ENCODE results near the gene CADM2. TPM values are rescaled to one million over a fixed set of nuclear protein-coding genes. Genes with fewer than 3 reads are reported as not detected.

Gene CADM2
- total RNA-seq, 1 donor from 2014 or later, result 4.3 TPM

DNA sequence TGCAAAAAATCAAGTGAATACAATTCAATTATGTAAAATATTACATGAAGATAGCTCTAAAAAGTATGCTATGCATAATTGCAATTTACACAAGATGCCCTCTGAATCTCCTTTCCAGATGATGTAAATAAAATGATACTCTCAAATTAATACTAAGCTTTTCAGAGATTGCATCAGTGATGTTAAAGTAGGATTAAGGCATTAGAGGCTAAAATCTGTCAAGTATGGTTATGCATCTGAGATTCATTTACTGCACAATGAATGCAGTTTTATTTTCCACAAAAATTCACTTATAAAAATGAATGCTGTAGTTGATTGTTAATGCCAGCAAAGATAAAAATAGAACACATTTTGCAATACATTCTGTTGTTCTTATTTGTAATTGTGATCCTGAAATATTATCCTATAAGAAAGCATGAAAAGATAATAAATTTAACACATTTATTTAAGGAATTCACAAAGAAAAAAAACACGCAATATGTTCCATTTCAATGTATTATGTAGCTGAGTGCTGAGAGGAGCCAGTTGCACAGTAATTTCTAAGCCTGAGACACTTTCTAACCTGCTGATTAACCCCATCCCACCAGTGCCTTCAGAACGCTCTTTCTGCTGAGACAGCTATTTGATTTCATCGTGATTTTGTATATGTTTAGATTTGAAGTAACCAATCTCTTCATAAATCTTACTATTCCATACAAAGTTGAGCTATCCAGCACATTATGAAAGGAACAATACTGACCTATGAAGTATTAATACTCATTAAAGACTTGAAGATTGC, 224.4 kb downstream of the CADM2 start:
- Histone ChIP-seq H3K4me3 (no peak overlapping the region), H3K36me3 (no peaks in the 10 kb centered on the region)
- TF ChIP-seq, protein P1, sequence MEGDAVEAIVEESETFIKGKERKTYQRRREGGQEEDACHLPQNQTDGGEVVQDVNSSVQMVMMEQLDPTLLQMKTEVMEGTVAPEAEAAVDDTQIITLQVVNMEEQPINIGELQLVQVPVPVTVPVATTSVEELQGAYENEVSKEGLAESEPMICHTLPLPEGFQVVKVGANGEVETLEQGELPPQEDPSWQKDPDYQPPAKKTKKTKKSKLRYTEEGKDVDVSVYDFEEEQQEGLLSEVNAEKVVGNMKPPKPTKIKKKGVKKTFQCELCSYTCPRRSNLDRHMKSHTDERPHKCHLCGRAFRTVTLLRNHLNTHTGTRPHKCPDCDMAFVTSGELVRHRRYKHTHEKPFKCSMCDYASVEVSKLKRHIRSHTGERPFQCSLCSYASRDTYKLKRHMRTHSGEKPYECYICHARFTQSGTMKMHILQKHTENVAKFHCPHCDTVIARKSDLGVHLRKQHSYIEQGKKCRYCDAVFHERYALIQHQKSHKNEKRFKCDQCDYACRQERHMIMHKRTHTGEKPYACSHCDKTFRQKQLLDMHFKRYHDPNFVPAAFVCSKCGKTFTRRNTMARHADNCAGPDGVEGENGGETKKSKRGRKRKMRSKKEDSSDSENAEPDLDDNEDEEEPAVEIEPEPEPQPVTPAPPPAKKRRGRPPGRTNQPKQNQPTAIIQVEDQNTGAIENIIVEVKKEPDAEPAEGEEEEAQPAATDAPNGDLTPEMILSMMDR (IDR thresholded peaks at IDR 0.05; ENCODE audit: borderline replicate concordance), result no peak

DNA sequence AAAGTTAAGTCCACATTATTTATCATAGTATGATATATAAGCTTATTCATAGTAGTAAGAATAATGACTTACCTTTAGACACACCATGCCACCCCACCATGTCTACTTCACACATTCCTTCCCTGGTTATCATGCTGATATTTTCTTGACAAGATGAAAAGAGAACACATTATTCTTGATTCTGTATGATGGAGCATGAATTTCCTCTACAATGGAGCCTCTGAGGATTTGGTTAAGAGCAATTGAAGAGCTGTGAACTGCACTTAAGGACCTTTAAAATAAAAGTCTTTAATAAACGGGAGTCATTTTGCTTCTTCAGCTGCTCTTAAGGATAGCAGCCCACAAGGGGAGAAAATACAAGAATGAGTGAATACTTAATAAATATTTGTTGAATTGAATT, 226.7 kb downstream of the CADM2 start:
- H3K27ac ChIP-seq (replicated peaks), result no peak overlapping the region
- intact Hi-C loops (cut with micrococcal nuclease), result no loop called here
- no peaks in the 10 kb centered on the region for H3K27me3 ChIP-seq (ENCODE audit: low read depth)
- no peak overlapping the region for H3K4me3 ChIP-seq
- TF ChIP-seq, protein P1 (IDR thresholded peaks at IDR 0.05; ENCODE audit: borderline replicate concordance), result no peak
- H3K4me1 ChIP-seq, result no peaks in the 10 kb centered on the region
- H3K36me3 ChIP-seq, result no peaks in the 10 kb centered on the region
- no peak for DNase-seq
- H3K9me3 ChIP-seq (replicated peaks), result no peaks in the 10 kb centered on the region

More for the DNA sequence above, 224.4 kb downstream of the CADM2 start:
- intact Hi-C loops (cut with micrococcal nuclease), result no loop called here
- Histone ChIP-seq H3K9me3 (replicated peaks) (no peaks in the 10 kb centered on the region), H3K4me1 (no peaks in the 10 kb centered on the region), H3K27ac (replicated peaks) (no peak overlapping the region), H3K27me3 (ENCODE audit: low read depth) (no peaks in the 10 kb centered on the region)
- no peak for DNase-seq

DNA sequence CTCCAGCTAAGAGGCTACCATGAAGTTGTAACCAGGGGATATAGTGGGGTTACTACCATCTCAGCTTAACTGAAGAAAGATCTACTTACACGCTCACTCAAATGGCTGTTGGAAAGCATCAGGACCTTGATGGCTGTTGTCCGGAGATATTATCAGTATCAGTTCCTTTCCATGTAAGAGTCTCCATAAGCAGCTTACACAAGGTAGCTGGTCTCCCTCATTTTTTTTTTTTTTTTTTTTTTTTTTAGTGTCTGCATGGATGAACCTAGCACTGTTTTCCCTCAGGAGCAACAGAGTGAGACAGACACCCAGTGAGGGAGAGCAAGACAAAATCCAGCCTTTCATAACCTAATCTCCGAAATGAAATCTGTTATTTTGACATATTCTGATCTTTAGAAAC, 230.9 kb downstream of the CADM2 start:
- no peaks in the 10 kb centered on the region for H3K27me3 ChIP-seq (ENCODE audit: low read depth)

DNA sequence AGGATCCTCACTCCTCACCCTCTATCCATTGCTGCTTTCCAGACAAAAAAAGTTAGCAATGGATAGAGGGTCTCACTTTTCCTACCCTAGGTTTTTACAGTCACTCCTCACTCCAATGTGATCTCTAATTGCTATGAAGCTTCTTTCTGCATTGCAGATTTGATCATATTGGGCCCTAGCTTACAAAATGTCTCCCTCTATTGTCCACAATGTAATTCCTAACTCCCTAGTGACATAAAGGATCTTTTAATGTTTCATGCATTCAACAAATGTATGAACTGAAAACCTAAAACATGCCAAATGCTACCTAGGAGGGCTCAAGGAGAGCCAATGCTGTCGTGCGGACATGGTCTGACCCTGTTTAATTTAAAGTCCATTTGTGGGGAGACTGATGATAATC, 234.8 kb downstream of the CADM2 start:
- Histone ChIP-seq H3K9me3 (replicated peaks) (no peaks in the 10 kb centered on the region), H3K4me1 (no peaks in the 10 kb centered on the region), H3K27me3 (ENCODE audit: low read depth) (no peaks in the 10 kb centered on the region), H3K27ac (replicated peaks) (no peak overlapping the region), H3K36me3 (no peaks in the 10 kb centered on the region), H3K4me3 (no peak overlapping the region)
- TF ChIP-seq, protein P1 (IDR thresholded peaks at IDR 0.05; ENCODE audit: borderline replicate concordance), result no peak
- intact Hi-C loops (cut with micrococcal nuclease), result no loop called here
- DNase-seq, result no peak

More for the DNA sequence above, 230.9 kb downstream of the CADM2 start:
- H3K4me3 ChIP-seq, result no peak overlapping the region
- no peaks in the 10 kb centered on the region for H3K9me3 ChIP-seq (replicated peaks)
- intact Hi-C loops (cut with micrococcal nuclease), result no loop called here
- no peaks in the 10 kb centered on the region for H3K4me1 ChIP-seq
- no peaks in the 10 kb centered on the region for H3K36me3 ChIP-seq
- H3K27ac ChIP-seq (replicated peaks), result no peak overlapping the region
- no peak for DNase-seq
- TF ChIP-seq, protein P1 (IDR thresholded peaks at IDR 0.05; ENCODE audit: borderline replicate concordance), result no peak

DNA sequence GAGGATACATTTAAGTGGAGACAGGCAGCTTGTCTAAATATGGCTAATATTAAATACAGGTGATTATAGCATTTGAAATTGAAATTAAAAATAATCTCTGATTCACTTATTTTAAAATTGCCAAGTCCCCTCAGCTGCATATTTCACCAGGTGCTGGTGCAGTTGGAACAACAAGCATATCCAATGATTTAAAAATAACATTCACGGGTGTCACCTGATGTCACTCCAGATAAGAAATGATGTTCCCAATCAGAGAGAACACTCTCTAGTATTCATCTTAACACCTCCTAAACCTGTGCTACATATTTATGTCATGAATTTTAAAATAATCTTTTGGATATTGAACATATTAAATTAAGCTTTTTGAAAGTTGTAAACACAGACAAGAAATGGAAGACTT, 249.9 kb downstream of the CADM2 start:
- TF ChIP-seq, protein P1 (IDR thresholded peaks at IDR 0.05; ENCODE audit: borderline replicate concordance), result no peak
- no peak for DNase-seq
- Histone ChIP-seq H3K36me3 (no peaks in the 10 kb centered on the region), H3K9me3 (replicated peaks) (no peaks in the 10 kb centered on the region), H3K4me3 (no peak overlapping the region), H3K4me1 (no peaks in the 10 kb centered on the region), H3K27me3 (ENCODE audit: low read depth) (no peaks in the 10 kb centered on the region), H3K27ac (replicated peaks) (no peak overlapping the region)
- intact Hi-C loops (cut with micrococcal nuclease), result no loop called here
